HG02623 (cell line): ENCODE results near the gene FAH.
A peak's percentile ranks its signal among the peaks of the same experiment; 100 is the strongest.
"Not testable (repeated sequence)": the region's sequence is repeated elsewhere in the genome, so short reads cannot be mapped to it uniquely, and the experiment has no call there.

Experiments used
- ATAC-seq: cut with Tn5 transposase; IDR thresholded peaks from one replicate; pipeline ENCODE4 v1.9.1; 2021; ENCODE audit warnings: moderate library complexity; ENCODE audit not compliant: unreplicated experiment

FAH gene

GRCh38 chr15:80151148-80151547 lies 1.7 kb upstream of the FAH start:
- no peak for ATAC-seq

DNA sequence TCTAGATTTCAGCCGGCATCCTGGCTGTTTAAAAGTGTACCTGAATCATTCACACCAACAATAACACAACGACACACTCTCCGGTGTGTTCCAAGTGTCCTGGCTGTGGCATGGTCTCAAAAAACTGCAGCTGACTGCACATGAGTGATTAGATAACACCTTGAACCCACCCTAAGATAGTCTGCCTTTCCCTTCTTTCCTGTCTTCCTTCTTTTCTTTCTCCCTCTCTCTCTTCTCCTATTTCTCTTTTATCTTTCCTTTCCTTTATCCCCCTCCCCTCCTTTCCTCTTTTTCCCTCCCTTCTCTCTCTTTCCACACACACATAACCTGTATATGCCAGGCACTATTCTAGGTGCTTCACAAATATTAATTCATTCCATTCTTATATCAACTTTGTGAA lies 1.2 kb upstream of the FAH start:
- no peak for ATAC-seq

DNA sequence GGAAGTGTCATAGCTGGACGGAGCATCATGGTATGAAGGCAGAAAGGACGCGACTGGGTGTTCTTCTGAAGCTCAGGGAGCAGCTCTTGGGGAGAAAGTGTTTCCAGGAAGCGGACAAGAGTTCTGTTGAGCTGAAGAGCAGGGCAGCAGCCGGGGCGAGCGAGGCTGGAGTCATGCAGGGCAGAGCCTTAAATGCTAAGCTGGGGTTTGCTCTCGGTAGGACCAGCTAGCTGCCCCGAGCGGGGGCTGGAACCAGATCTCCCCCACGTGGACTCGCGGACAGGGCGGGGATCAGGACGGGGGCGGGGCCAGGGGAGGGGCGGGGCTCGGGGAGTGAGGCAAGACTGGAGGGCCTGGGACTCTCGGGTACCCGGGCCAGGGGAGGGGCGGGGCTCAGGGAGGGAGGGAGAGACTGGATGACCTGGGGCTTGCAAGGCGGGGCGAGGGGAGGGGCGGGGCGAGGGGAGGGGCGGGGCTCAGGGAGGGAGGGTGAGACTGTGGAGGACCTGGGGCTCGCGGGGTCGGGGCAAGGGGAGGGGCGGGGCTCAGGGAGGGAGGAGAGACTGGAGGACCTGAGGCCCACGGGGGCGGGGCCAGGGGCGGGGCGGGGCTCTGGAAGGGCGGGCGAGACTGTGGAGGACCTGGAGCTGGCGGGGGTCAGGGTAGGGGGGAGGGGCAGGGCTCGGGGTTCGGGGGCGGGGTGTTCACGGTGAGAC lies 461 bp upstream of the FAH start:
- peak; percentile 54 for ATAC-seq

- ATAC-seq: no peak
Measured at GRCh38 chr15:80153900-80154299, 1.1 kb downstream of the FAH start.

DNA sequence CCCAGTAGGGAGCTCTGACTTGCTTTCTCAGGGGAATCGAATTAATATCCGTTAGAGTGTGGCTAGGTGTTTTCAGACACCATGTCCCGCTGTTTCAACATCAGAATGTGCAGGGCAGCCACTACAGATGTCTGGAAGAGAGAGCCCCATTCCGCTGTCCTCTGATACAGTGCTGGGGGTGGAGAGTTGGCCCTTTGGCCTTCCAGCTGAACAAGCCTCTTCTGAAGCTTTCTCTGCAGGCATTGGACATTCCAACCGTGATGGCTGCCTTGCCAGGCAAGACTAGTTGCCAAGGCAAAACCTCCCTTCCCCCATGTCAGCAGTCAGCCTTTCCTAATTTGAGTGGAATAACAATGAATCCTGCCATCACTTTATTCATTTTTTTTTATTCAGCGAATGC lies 1.5 kb downstream of the FAH start:
- no peak for ATAC-seq

- ATAC-seq: no peak
Measured at GRCh38 chr15:80155001-80155377, 2.2 kb downstream of the FAH start.

GRCh38 chr15:80155378-80156175 lies 2.8 kb downstream of the FAH start:
- not testable (repeated sequence) for ATAC-seq

GRCh38 chr15:80156176-80156720 lies 3.4 kb downstream of the FAH start:
- no peak for ATAC-seq

- ATAC-seq: no peak
Measured at GRCh38 chr15:80157215-80157614, 4.4 kb downstream of the FAH start.

GRCh38 chr15:80159301-80159700 lies 6.5 kb downstream of the FAH start:
- ATAC-seq: no peak

- no peak for ATAC-seq
Measured at GRCh38 chr15:80159811-80160569, 7.2 kb downstream of the FAH start.

- peak; percentile 61 for ATAC-seq
Measured at GRCh38 chr15:80160570-80161156, 7.9 kb downstream of the FAH start.

- ATAC-seq: no peak
Measured at GRCh38 chr15:80161468-80162016, 8.7 kb downstream of the FAH start.

GRCh38 chr15:80162059-80162554 lies 9.3 kb downstream of the FAH start:
- no peak for ATAC-seq

GRCh38 chr15:80163217-80163616 lies 10.4 kb downstream of the FAH start:
- no peak for ATAC-seq

DNA sequence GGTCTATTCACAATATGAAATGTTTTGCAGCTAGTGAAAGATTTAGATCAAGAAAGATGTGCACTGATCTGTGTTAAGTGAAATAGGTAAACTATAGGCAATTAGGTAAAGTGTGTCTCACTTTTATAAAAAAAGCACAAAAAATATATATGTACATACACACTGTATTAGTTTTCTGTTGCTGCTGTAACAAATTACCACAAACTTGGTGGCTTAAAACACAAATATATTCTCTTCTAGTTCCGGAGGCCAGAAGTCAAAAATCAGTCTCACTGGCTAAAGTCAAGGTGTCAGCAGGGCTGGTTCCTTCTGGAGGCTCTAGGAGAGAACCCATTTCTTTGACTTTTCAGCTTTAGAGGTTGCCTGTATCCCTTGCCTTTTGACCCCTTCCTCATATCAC lies 11.1 kb downstream of the FAH start:
- no peak for ATAC-seq

DNA sequence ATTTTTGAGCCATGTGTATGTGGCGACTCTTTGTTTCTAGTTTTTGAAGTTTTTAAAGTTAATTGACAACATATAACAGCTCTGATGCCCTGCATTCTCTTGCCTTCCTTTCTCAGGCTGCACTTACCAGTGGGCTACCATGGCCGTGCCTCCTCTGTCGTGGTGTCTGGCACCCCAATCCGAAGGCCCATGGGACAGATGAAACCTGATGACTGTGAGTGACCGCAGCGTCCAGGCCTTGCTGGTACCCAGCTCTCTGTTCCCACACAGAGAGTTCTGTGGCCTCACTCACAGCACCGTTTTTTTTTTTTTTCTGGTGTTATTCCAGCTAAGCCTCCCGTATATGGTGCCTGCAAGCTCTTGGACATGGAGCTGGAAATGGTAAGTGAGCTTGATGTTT lies 15.1 kb downstream of the FAH start:
- no peak for ATAC-seq

DNA sequence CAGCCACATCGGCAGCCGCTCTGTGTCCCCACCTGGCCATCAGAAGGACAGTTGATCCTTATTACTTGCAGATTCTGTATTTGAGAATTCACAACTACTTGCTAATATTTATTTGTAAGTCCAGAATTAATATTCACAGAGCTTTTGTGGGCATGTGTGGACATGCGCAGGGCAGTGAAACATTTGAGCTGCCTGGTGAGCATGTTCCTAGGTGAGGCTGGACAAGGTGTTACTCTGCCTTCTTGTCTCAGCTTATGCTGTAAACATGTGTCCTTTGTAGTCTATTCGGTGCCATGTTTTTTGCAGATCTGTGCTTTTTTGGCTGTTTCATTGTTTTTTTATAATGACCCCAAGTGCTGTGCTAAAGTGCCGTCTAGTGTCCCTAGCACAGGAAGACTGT lies 15.6 kb downstream of the FAH start:
- ATAC-seq: no peak

DNA sequence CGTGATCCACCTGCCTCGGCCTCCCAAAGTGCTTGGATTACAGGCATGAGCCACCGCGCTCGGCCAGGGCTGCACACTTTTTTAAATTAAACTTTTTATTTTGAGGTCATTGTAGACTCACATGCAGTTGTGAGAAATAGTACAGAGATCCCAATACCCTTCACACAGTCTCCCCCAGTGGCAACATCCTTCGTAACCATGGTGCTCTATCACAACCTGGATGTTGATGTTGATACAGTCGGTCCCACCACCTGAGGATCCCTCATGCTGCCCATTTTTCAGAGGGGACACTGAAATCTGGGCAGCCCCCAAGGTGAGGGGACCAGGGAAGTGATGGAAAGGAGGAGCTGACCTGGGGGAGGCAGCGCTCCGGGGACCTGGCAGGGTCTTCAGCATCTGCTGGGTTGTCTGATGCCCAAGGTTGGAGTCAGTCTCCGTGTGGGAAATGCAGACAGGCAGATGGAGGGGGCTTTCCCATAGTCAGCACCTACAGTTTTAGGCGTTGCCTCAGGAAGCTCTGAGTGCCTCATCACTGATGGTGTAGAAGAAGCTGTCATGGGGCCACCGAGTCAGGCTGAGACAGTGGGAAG lies 17.1 kb downstream of the FAH start:
- no peak for ATAC-seq

- no peak for ATAC-seq
Measured at GRCh38 chr15:80170596-80170995, 17.8 kb downstream of the FAH start.
